GM12878 (cell line): ENCODE measurements around the gene OR51A7. TPM values are rescaled to one million over a fixed set of nuclear protein-coding genes. Genes with fewer than 3 reads are reported as not detected.
"Not testable (repeated sequence)": the region's sequence is repeated elsewhere in the genome, so short reads cannot be mapped to it uniquely, and the experiment has no call there.

ENCODE experiments used
- ATAC-seq: fragments of 200-7000 bp; cut with Tn5 transposase; 3 replicates; pipeline ENCODE4 v1.9.1; 2020; ENCODE audit warnings: mild to moderate bottlenecking, moderate library complexity
- BruUV-seq: library from RNA; stranded (reverse); fragments of 400-500 nt; replicated peaks from 2 replicates; lab custom pipeline; 2021; lab: Mats Ljungman, UMichigan
- CTCF ChIA-PET: fragments of 300-600 bp; sonication (Branson Sonifier 250); formaldehyde crosslinking; extraction: SDS; loops from one replicate; lab custom pipeline; 2021; ENCODE audit warnings: inconsistent platforms; lab: Yijun Ruan, JAX
- POLR2A ChIA-PET: fragments of 350-600 bp; formaldehyde crosslinking; extraction: SDS; loops from one replicate; lab custom pipeline; 2021; ENCODE audit warnings: inconsistent platforms; lab: Charles Lee
- RAD21 ChIA-PET: fragments of 300-600 bp; sonication (Branson Sonifier 250); formaldehyde crosslinking; loops from one replicate; lab custom pipeline; 2023; ENCODE audit warnings: antibody characterized with exemption; ENCODE audit not compliant: unreplicated experiment; lab: Charles Lee
- SMC1A ChIA-PET: fragments of 300-600 bp; sonication (Branson Sonifier 250); formaldehyde crosslinking; loops from one replicate; lab custom pipeline; 2023; ENCODE audit not compliant: unreplicated experiment, uncharacterized antibody; lab: Charles Lee
- DNase-seq: peaks from one replicate; pipeline ENCODE4 v3.0.0-alpha.2; 2011; ENCODE audit warnings: low read depth, low spot score
- FAIRE-seq: peaks from 3 replicates; lab custom pipeline; 2011; peaks lifted over from hg19 to GRCh38; lab: Jason Lieb, UNC
- H2AFZ ChIP-seq: 2 replicates; pipeline ENCODE4 v1.6.0; 2011; ENCODE audit warnings: low read depth, low read length, control low read depth; ENCODE audit not compliant: control insufficient read depth
- H3K27ac ChIP-seq: 2 replicates; pipeline ENCODE4 v1.5.1; 2011; ENCODE audit warnings: control low read depth; ENCODE audit not compliant: control insufficient read depth, insufficient read depth
- H3K27me3 ChIP-seq, 2 experiments: replicated peaks in 1 of 2; 2 replicates each; pipeline versions ENCODE4 v1.6.0 to v1.6.1; 2011; ENCODE audit warnings: low read length in 1 of 2; ENCODE audit not compliant: control insufficient read depth in 2 of 2, insufficient read depth in 2 of 2
- H3K36me3 ChIP-seq, 2 experiments: 2 replicates each; pipeline ENCODE4 v1.5.1; 2011; ENCODE audit warnings: low read length in 1 of 2; ENCODE audit not compliant: control insufficient read depth in 2 of 2, insufficient read depth in 2 of 2
- H3K4me1 ChIP-seq: 2 replicates; pipeline ENCODE4 v1.6.1; 2011; ENCODE audit warnings: mild to moderate bottlenecking, low read length, moderate library complexity, mixed read lengths; ENCODE audit not compliant: control insufficient read depth, insufficient read depth
- H3K4me2 ChIP-seq: 2 replicates; pipeline ENCODE4 v1.6.0; 2011; ENCODE audit warnings: control low read depth; ENCODE audit not compliant: control insufficient read depth, insufficient read depth
- H3K4me3 ChIP-seq: fragments of 200-600 bp; sonication (generic); 2 replicates; pipeline ENCODE4 v1.5.1; 2016
- H3K79me2 ChIP-seq: 2 replicates; pipeline ENCODE4 v1.6.0; 2011; ENCODE audit warnings: low read length; ENCODE audit not compliant: control insufficient read depth, insufficient read depth
- H3K9ac ChIP-seq: 2 replicates; pipeline ENCODE4 v1.8.0; 2011; ENCODE audit warnings: low read length, control low read depth, mixed read lengths; ENCODE audit not compliant: control insufficient read depth, insufficient read depth
- H3K9me3 ChIP-seq: replicated peaks from 3 replicates; pipeline ENCODE4 v1.5.1; 2011; ENCODE audit warnings: mild to moderate bottlenecking, low read length; ENCODE audit not compliant: control insufficient read depth, insufficient read depth
- H4K20me1 ChIP-seq: 2 replicates; pipeline ENCODE4 v1.6.0; 2011; ENCODE audit not compliant: control insufficient read depth, insufficient read depth
- E2F4 ChIP-seq: IDR thresholded peaks from 2 replicates; pipeline ENCODE4 v1.6.1; 2012; ENCODE audit warnings: low read depth, low read length, improper control_type of control experiment
- KDM1A ChIP-seq: fragments of 200-600 bp; sonication (generic); IDR thresholded peaks from 2 replicates; pipeline ENCODE4 v1.6.1; 2016; ENCODE audit warnings: borderline replicate concordance
- ZNF592 ChIP-seq: fragments of 450-650 bp; IDR thresholded peaks from 2 replicates; pipeline ENCODE4 v1.6.1; 2017; ENCODE audit warnings: mild to moderate bottlenecking, moderate library complexity
- ZNF687 ChIP-seq: fragments of 450-650 bp; IDR thresholded peaks from 2 replicates; pipeline ENCODE4 v1.6.1; 2017; ENCODE audit warnings: mild to moderate bottlenecking, moderate library complexity
- WGBS: methylation state at CpG from one replicate; pipeline ENCODE4 v1.1.6; 2016; ENCODE audit warnings: low lambda C conversion rate; ENCODE audit not compliant: insufficient replicate concordance, insufficient coverage; ENCODE audit errors: missing lambda C conversion rate; 5-methylcytosine and 5-hydroxymethylcytosine counted together
- in situ Hi-C: fragments of 300-500 bp; cut with MboI; formaldehyde crosslinking; loops from 9 replicates; pipeline ENCODE4 v1.14.3; 2018; ENCODE audit warnings: mixed read lengths
- intact Hi-C: fragments of 100-400 bp; cut with micrococcal nuclease; formaldehyde crosslinking; loops from one replicate; pipeline ENCODE4 v1.14.2; 2022; ENCODE audit not compliant: unreplicated experiment
- polyA plus RNA-seq, 11 experiments: library from polyadenylated mRNA; depleted of rRNA in 4 of 11; unstranded in 6 of 11; stranded (reverse) in 5 of 11; fragments of >200 nt; fragmentation: Nextera tagmentation in 4 of 11; fragmentation: Illumina TruSeq in 1 of 11; extraction: Ambion mirVana in 4 of 11; extraction: Trizol in 1 of 11; gene quantifications; 1 replicate in 1 of 11; 2 replicates in 10 of 11; pipeline versions ENCODE4 v1.2.1 to v1.2.3, GENCODE V29; 2011 to 2016; ENCODE audit warnings: inconsistent platforms in 2 of 11, missing spikeins in 2 of 11, low read depth in 1 of 11
- total RNA-seq, 4 experiments: library from RNA; depleted of rRNA in 3 of 4; stranded (reverse); fragments of >200 nt in 3 of 4; fragmentation: Illumina TruSeq in 1 of 4; extraction: Trizol in 1 of 4; gene quantifications; 2 replicates each; pipeline versions ENCODE4 v1.2.1 to v1.2.3, GENCODE V29; 2013 to 2021

OR51A7 gene
- total and polyA plus RNA-seq, 10 of the 15 experiments (the other 5 are each of a cell fraction or from before 2014, with no cell fraction given), result not detected

- SMC1A ChIA-PET, result interaction anchor here (1.1 kb wide), 1 partner anchor 9 kb away, joined by 5 read pairs; no protein-coding TSS in a partner anchor
- H2AFZ ChIP-seq, DNase-seq, intact Hi-C loops, H3K27ac ChIP-seq, in situ Hi-C loops, ATAC-seq, POLR2A ChIA-PET, H3K27me3 ChIP-seq, H3K4me1 ChIP-seq, H3K9ac ChIP-seq, BruUV-seq, RAD21 ChIA-PET, H3K79me2 ChIP-seq, H4K20me1 ChIP-seq, H3K36me3 ChIP-seq, H3K4me3 ChIP-seq, FAIRE-seq, H3K9me3 ChIP-seq, H3K4me2 ChIP-seq, CTCF ChIA-PET: not testable (repeated sequence)
- 19% methylated on average over 7 of the region's 7 CpGs for WGBS
Observed at GRCh38 chr11:4854286-4854685, 49.3 kb upstream of the OR51A7 start.

- no peak overlapping the region for H3K27ac ChIP-seq
- H3K4me1 ChIP-seq, result no peaks in the 10 kb centered on the region
- ChIA-PET POLR2A (no interaction called here), RAD21 (no interaction called here), SMC1A (interaction anchor here (1.2 kb wide), 1 partner anchor 12 kb away, joined by 3 read pairs; no protein-coding TSS in a partner anchor), CTCF (no interaction called here)
- no peaks in the 10 kb centered on the region for H3K79me2 ChIP-seq
- in situ Hi-C loops, result no loop called here
- H3K9me3 ChIP-seq, result no peaks in the 10 kb centered on the region; the same call in 2 of the 3 replicates
- H3K36me3 ChIP-seq, result no peaks in the 10 kb centered on the region
- H2AFZ ChIP-seq, result no peak overlapping the region
- no peak overlapping the region for H3K9ac ChIP-seq
- H3K4me2 ChIP-seq, result no peak overlapping the region
- H3K27me3 ChIP-seq, result no peaks in the 10 kb centered on the region
- BruUV-seq, result no TSS peak
- intact Hi-C loops, result no loop called here
- no peak for FAIRE-seq
- no peaks in the 10 kb centered on the region for H4K20me1 ChIP-seq
- no peak for DNase-seq
- no peak for ATAC-seq
- no peak overlapping the region for H3K4me3 ChIP-seq
- TF ChIP-seq E2F4 (no peak), KDM1A (no peak), ZNF687 (no peak), ZNF592 (no peak)
Observed at GRCh38 chr11:4862447-4863236, 40.9 kb upstream of the OR51A7 start.
